Cardiac fibroblast (primary cell): ENCODE data around the gene TMEM161A.

ENCODE experiments used
- DNase-seq, 2 donors: peaks; one replicate each; pipeline versions ENCODE4 v3.0.0 to v3.0.0-alpha.2; 2010; ENCODE audit warnings: low read depth in 2 of 2
- H3K4me3 ChIP-seq, 2 donors: replicated peaks in 1 of 2; 1 replicate in 1 of 2; 2 replicates in 1 of 2; pipeline ENCODE4 v1.5.1; 2011; ENCODE audit warnings: low read depth in 2 of 2, low read length in 2 of 2, mild to moderate bottlenecking in 2 of 2, moderate library complexity in 1 of 2
- TF ChIP-seq, protein P1 (sequence below): IDR thresholded peaks from one replicate; pipeline ENCODE4 v1.5.1; 2011; ENCODE audit warnings: low read depth, mild to moderate bottlenecking, low read length, inconsistent platforms

The TMEM161A gene

GRCh38 chr19:19075126-19075525 lies 63.2 kb downstream of the TMEM161A start:
- no peak for DNase-seq
- TF ChIP-seq, protein P1, sequence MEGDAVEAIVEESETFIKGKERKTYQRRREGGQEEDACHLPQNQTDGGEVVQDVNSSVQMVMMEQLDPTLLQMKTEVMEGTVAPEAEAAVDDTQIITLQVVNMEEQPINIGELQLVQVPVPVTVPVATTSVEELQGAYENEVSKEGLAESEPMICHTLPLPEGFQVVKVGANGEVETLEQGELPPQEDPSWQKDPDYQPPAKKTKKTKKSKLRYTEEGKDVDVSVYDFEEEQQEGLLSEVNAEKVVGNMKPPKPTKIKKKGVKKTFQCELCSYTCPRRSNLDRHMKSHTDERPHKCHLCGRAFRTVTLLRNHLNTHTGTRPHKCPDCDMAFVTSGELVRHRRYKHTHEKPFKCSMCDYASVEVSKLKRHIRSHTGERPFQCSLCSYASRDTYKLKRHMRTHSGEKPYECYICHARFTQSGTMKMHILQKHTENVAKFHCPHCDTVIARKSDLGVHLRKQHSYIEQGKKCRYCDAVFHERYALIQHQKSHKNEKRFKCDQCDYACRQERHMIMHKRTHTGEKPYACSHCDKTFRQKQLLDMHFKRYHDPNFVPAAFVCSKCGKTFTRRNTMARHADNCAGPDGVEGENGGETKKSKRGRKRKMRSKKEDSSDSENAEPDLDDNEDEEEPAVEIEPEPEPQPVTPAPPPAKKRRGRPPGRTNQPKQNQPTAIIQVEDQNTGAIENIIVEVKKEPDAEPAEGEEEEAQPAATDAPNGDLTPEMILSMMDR = no peak
- no peak overlapping the region for H3K4me3 ChIP-seq

DNA sequence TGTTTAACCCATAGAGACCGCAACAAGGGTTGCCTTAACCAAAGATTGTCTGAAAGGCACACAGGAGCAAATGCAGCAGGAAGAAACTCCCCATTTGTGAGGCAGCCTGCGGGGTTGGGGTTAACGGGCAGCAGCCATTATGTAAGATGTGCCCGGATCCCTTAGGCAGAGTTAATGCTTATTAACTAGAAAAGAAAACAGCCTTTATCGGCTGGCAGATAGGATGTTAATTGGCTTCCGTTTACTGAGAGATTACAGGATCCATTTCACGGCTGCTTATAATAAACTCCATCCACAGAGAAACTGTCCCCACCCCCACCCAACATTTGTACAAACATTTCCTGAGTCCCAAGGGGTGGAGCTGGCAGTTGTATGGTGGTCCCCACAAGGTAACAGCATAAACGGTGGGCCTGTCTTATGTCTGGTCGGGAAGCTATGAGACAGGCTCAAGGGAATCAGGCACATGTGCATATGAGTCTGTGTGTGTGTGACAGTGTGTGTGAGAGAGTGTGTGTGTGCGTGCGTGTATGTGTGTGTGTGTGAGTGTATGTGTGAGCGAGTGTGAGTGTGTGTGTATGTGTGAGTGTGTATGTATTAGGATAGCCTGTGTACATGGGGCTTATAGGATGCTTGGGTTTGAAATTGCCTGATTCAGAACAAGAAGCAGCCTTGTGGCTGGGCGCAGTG lies 63.9 kb downstream of the TMEM161A start:
- DNase-seq = no peak
- TF ChIP-seq, protein P1 = no peak
- no peak overlapping the region for H3K4me3 ChIP-seq

GRCh38 chr19:19071897-19072296 lies 66.4 kb downstream of the TMEM161A start:
- H3K4me3 ChIP-seq = no peak overlapping the region
- TF ChIP-seq, protein P1 = no peak
- DNase-seq = no peak
